HCEC 1CT (cell line): Measurements from ENCODE around the gene NFKBIB.
"Not testable (repeated sequence)": the region's sequence is repeated elsewhere in the genome, so short reads cannot be mapped to it uniquely, and the experiment has no call there.

Experiments
- DNase-seq: peaks from one replicate; pipeline ENCODE4 v3.0.0-alpha.2; 2017

Gene NFKBIB

DNA sequence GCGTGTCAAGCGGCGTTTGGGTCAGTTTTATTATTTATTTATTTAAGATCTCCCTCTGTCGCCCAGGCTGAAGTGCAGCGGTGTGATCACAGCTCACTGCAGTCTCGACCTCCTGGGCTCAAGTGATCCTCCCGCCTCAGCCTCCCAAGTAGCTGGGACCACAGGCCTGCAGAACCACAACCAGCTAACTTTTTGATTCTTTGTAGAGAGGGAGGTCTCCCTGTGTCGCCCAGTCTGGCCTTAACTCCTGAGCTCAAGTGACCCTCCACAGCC is 31.7 kb downstream of the NFKBIB start:
- DNase-seq = no peak

DNA sequence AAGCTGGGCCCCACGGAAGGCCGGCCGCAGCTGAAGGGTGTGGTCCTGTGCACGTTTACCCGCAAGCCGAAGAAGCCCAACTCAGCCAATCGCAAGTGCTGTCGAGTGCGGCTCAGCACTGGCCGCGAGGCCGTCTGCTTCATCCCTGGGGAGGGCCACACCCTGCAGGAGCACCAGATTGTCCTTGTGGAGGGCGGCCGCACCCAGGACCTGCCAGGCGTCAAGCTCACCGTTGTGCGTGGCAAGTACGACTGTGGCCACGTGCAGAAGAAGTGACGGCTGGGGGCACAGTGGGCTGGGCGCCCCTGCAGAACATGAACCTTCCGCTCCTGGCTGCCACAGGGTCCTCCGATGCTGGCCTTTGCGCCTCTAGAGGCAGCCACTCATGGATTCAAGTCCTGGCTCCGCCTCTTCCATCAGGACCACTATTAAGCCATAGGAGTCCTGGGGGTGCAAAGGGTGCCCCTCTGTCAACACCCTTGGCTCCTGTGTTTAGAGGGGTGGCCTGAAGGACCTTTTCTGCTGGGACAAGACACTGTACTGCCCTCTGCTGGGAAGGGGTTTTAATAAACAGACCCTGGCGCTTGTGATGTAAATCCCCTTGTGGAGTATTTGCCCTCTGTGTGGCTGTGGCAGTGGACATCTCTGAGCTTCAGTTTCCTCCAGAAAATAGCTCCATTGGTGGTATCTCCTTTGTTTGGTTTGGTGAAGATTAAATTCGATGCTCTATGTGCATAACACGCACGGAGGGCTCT is 32.8 kb downstream of the NFKBIB start:
- no peak for DNase-seq

DNA sequence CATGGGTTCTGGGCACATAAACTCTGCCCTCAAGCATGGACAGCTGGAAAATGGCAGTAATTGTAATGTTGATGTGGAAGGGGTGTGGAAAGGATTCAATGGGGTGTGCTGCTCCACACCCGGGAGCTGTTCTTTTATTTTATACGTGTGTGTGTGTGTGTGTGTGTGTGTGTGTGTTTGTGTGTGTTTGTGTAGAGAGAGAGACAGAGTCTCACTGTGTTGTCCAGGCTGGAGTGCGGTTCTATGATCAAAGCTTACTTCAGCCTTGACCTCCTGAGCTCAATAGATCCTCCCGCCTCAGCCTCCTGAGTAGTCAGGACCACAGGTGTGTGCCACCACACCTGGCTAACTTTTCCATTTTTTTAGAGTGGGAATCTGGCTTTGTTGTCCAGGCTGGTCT is 33.8 kb downstream of the NFKBIB start:
- no peak for DNase-seq

DNA sequence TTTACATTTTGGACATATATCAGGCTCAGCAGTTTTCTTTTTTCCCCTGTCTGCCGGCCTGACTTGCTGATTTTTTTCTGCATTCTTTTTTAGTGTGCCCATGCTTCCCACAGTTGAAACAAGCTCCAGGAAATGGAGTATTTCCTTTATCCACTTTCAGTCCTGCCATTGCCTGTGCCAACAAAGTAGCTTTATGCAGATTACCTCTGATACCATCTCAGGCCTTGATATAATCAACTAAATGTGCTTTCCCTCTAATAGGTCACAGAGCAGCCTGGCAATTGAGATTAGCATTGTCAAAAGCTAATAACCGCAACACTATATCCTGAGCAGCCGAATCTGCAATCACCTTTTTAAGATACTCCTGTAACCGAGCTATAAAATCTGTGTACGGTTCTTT is 40.2 kb downstream of the NFKBIB start:
- DNase-seq = no peak

DNA sequence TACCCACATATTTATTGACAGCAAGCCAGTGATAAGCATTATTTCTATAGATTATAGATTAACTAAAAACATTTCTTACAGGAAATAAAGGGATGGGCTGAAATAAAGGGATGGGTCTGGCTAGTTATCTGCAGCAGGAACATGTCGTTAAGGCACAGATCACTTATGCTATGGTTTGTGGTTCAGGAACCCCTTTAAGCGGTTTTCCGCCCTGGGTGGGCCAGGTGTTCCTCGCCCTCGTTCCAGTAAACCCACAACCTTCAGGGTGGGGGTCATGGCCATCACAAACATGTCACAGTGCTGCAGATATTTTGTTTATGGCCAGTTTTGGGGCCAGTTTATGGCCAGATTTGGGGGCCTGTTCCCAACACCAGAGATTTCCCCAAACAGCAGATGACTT is 41.7 kb downstream of the NFKBIB start:
- DNase-seq = not testable (repeated sequence)

- no peak for DNase-seq
Measured at GRCh38 chr19:38941979-38942378, 42.2 kb downstream of the NFKBIB start.

DNA sequence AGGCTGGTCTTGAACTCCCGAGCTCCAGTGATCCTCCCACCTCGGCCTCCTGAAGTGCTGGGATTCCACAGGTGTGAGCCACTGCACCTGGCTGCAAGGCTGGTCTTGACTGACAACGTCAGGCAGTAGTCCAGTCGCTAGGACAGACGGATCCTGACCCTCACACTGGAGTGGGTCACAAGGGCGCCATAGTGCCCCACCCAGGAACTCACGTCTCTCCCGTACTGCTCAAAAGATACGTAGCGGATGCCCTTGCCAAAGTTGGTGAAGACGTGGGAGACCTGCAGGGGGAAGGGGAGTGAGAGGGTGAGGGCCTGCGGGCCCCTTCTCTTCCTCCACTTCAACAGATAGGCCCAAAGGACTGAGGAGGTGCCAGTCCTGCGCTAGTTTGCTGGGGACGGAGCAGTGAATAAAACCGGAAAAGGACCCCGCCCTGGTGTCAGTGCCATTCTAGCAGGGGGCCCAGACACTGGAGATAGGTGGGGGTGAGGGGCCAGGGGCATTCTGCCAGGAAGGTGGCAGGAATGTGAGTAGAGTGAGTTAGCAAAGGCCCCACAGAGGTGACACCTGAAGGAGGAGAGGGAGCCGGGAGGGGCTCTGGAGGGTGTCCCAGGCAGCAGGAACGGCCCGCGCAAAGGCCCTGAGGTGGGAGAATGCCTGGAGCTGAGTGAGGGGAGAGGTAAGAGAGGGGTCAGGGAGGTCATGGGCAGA is 42.9 kb downstream of the NFKBIB start:
- no peak for DNase-seq

DNA sequence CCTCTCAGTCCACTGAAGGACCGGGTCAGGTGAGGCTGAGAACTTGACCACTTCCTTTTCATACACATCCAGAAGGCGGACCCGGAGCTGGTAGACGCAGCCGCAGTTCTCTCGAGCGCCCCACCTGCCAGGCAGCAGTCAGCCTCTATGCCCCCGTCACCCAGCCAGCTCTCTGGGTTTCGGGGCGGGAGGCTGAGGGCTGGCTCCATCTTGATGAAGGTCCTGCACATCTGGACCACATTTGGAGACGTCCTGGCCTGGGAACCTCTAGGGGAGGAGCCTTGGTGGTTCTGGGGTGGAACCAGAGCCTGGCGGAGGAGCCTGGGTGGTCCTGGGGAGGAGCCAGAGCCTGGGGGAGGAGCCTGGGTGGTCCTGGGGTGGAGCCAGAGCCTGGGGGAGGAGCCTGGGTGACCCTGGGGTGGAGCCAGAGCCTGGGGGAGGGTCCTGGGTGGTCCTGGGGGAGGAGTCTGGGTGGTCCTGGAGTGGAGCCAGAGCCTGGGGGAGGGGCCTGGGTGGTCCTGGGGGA is 45.3 kb downstream of the NFKBIB start:
- no peak for DNase-seq

GRCh38 chr19:38945562-38946228 is 45.9 kb downstream of the NFKBIB start:
- DNase-seq = no peak

DNA sequence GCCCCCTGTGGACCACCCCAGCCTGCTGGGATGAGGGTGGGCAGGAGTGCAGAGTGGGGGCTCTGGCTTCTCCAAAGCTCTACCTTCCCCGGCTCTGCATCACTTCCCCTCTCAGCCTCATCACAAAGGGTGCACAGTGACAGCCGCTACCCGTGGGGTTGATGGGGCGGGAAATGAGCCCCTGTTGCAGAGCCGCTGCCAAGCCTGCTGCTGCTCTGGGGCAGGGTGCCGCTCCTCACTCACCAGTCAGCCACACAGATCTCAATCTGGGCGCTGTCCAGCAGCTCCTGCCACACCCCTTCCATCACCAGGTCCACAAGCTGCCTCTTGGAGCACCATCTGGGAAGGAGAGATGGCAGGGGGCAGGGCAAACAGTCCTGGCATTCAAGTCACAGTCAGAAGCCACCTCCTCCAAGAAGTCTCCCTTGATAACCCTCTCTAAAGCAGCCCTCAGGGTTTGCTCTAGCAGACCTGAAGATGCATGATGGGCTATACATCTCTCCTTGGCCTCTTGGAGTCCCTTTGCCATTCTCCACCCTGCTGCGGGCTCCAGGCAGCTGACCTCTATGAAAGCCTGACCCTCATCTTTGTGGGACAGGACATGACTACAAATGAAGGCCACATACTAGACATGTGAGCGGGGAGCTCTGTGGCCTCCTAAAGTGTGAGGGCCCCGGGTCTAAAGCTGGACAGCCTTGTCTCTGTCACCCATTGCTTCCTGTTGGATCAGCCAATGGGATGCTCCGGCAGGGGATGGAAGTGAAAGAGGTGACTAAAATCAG is 46.7 kb downstream of the NFKBIB start:
- no peak for DNase-seq

DNA sequence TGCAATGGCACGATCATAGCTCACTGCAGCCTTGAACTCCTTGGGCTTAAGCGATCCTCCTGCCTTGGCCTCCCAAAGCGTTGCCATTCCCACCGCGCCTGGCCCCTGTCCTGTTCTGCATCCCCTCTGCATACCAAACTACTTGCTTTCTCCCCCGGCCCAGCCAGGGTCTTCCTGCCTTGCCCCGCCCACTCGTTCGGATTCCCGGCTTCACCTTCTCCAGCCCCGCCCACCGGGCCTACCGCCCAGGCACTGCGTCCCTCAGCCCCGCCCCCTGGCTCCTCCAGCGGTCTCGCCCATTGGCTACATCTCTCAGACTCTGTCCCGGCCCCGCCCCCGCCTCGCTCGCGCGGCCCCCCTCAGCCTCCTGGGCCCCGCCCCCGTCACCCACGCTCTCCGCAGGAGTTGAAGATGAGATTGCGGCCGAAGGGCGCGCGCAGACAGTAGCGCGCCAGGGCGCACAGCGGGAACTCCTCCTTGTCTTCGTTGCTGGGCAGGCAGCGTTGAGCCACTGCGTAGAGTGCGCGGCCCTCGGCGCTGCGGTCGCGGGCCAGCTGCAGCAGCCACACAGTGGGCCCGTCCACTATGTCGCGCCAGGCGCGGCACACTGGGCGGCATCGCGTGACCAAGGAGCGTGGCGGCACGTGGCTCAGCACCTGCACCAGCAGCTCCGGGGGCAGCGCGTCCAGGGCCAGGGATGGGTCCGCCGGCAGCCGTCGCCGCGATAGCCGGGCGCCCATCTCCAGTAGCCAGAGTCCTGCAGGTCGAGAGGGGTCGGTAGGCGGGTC is 50.0 kb downstream of the NFKBIB start:
- no peak for DNase-seq

GRCh38 chr19:38951187-38951586 is 51.4 kb downstream of the NFKBIB start:
- DNase-seq = no peak

DNA sequence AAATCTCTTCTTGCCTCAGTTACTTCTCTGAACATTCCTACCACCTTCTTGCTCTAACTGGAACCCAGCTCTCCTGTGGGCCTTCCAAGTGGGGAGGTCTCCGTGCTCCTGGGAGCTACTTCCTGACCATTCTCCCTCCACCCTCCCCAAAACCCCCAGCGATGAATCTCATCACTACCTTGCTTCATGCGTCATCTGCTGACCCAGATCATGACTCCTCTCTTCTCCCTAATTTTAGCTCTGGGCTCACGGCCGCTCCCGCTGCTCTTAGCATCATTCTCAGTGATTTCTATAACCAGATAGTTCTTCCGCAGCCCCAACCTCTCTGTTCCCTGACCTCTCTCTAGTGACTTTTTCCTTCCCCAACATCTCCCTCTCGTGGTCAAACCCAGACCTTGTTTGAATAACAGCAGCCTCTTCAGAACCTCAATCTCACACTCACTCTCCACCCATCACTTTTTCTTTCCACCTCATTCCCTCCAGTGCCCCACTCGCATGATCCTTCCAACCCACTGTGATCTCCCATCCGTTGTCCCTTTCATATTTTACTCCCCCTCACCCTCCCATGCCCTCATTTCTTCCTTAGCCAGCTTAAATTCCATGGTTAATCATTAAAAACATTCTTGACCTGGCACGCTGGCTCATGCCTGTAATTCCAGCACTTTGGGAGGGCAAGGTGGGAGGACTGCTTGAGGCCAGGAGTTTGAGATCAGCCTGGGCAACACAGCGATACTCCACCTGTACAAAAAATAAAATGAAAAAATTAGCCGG is 52.8 kb downstream of the NFKBIB start:
- no peak for DNase-seq

DNA sequence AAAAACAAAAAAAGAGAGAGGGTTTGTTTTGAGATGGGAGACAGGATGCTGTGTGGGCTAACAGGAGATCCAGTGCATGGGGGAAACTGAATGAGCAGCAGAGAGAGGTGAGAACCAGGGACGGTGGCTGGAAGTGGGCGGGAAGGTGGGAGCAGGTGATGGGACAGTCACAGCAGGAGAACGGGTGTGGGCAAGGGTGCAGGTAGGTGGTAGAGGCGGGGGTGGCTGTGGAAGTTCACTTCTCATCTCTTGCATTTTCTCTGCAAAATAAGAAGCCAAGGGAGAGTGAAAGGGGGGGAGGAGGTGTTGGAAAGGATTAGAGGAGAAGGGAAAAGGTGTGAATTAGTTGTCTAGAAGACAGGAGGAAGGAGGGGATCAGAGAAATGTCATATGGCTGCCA is 53.9 kb downstream of the NFKBIB start:
- DNase-seq = no peak

- DNase-seq = no peak
Measured at GRCh38 chr19:38956264-38956663, 56.5 kb downstream of the NFKBIB start.

- DNase-seq = no peak
Measured at GRCh38 chr19:38958301-38958700, 58.5 kb downstream of the NFKBIB start.
